WTC11 (cell line): ENCODE data around the gene RGL3. TPM values are rescaled to one million over a fixed set of nuclear protein-coding genes. Genes with fewer than 3 reads are reported as not detected.
"Not testable (repeated sequence)": the region's sequence is repeated elsewhere in the genome, so short reads cannot be mapped to it uniquely, and the experiment has no call there.

Experiments
- ATAC-seq: fragments of 200-7000 bp; cut with Tn5 transposase; 2 replicates; pipeline ENCODE4 v1.10.0; 2021; ENCODE audit warnings: mild to moderate bottlenecking, moderate library complexity
- CTCF ChIA-PET: fragments of 300-600 bp; sonication (Branson Sonifier 250); formaldehyde crosslinking; loops from one replicate; lab custom pipeline; 2021; ENCODE audit warnings: antibody characterized with exemption; lab: Charles Lee
- POLR2A ChIA-PET: fragments of 350-600 bp; sonication (Branson Sonifier 250); formaldehyde crosslinking; loops from one replicate; lab custom pipeline; 2021; ENCODE audit warnings: antibody characterized with exemption; lab: Charles Lee
- DNase-seq: peaks from one replicate; pipeline ENCODE4 v3.0.0; 2021; ENCODE audit warnings: low spot score
- H3K27ac Mint-ChIP-seq: 2 replicates; pipeline ENCODE4 v1.8.0; 2021; ENCODE audit warnings: mixed read lengths
- H3K27me3 Mint-ChIP-seq: 2 replicates; pipeline ENCODE4 v1.8.0; 2021; ENCODE audit warnings: low read depth, mild to moderate bottlenecking, moderate library complexity, mixed read lengths
- H3K36me3 Mint-ChIP-seq: 2 replicates; pipeline ENCODE4 v1.8.0; 2021; ENCODE audit warnings: mixed read lengths
- H3K4me1 Mint-ChIP-seq: 2 replicates; pipeline ENCODE4 v1.8.0; 2022; ENCODE audit warnings: mixed read lengths
- H3K4me3 Mint-ChIP-seq: 2 replicates; pipeline ENCODE4 v1.8.0; 2021; ENCODE audit warnings: mild to moderate bottlenecking, moderate library complexity, mixed read lengths
- H3K9me3 Mint-ChIP-seq: 2 replicates; pipeline ENCODE4 v1.8.0; 2021; ENCODE audit warnings: mixed read lengths
- ATF1 ChIP-seq: sonication (generic); formaldehyde crosslinking; IDR thresholded peaks from 2 replicates; pipeline ENCODE4 v1.8.1; 2023; ENCODE audit warnings: mild to moderate bottlenecking, moderate library complexity, missing genetic modification reagents
- ESRRA ChIP-seq: sonication (generic); formaldehyde crosslinking; IDR thresholded peaks from 2 replicates; pipeline ENCODE4 v1.8.1; 2022; ENCODE audit warnings: mild to moderate bottlenecking, missing genetic modification reagents, borderline replicate concordance
- FOXP1 ChIP-seq: sonication (generic); formaldehyde crosslinking; IDR thresholded peaks from 2 replicates; pipeline ENCODE4 v1.8.0; 2022; ENCODE audit warnings: missing genetic modification reagents, mild to moderate bottlenecking, moderate library complexity, borderline replicate concordance
- GTF2I ChIP-seq: fragments of 250-450 bp; sonication (Bioruptor Pico); conservative IDR thresholded peaks from 2 replicates; pipeline ENCODE4 v1.4.0; 2021; ENCODE audit warnings: mild to moderate bottlenecking
- NFATC4 ChIP-seq: fragments of 250-450 bp; sonication (Bioruptor Pico); IDR thresholded peaks from 2 replicates; pipeline ENCODE4 v1.9.0; 2021; ENCODE audit warnings: mild to moderate bottlenecking
- NFE2L1 ChIP-seq: sonication (generic); formaldehyde crosslinking; IDR thresholded peaks from 2 replicates; pipeline ENCODE4 v1.8.1; 2023; ENCODE audit warnings: missing genetic modification reagents
- NR1H2 ChIP-seq: sonication (generic); formaldehyde crosslinking; IDR thresholded peaks from 2 replicates; pipeline ENCODE4 v1.9.0; 2021; ENCODE audit warnings: mild to moderate bottlenecking, moderate library complexity, missing genetic modification reagents
- RORB ChIP-seq: fragments of 250-450 bp; sonication (Bioruptor Pico); IDR thresholded peaks from 2 replicates; pipeline ENCODE4 v1.9.0; 2021; ENCODE audit warnings: mild to moderate bottlenecking
- SMAD3 ChIP-seq: sonication (generic); formaldehyde crosslinking; IDR thresholded peaks from 2 replicates; pipeline ENCODE4 v1.8.0; 2022; ENCODE audit warnings: missing genetic modification reagents, mild to moderate bottlenecking, borderline replicate concordance
- ZNF121 ChIP-seq: sonication (generic); formaldehyde crosslinking; IDR thresholded peaks from 2 replicates; pipeline ENCODE4 v1.8.0; 2023; ENCODE audit warnings: missing genetic modification reagents
- ZNF219 ChIP-seq: sonication (generic); formaldehyde crosslinking; IDR thresholded peaks from 2 replicates; pipeline ENCODE4 v1.8.0; 2023; ENCODE audit warnings: missing genetic modification reagents, mild to moderate bottlenecking, borderline replicate concordance
- ZNF671 ChIP-seq: fragments of 250-450 bp; sonication (Bioruptor Pico); IDR thresholded peaks from 2 replicates; pipeline ENCODE4 v1.8.0; 2021; ENCODE audit warnings: mild to moderate bottlenecking
- total RNA-seq: library from RNA; stranded (reverse); gene quantifications from 3 replicates; pipeline ENCODE4 v1.2.3, GENCODE V29; 2021
- TF ChIP-seq, protein P1 (sequence below): fragments of 200-600 bp; IDR thresholded peaks from 2 replicates; pipeline ENCODE4 v1.8.0; 2022; ENCODE audit warnings: antibody characterized with exemption
- TF ChIP-seq, protein P2 (sequence below): sonication (generic); formaldehyde crosslinking; IDR thresholded peaks from 2 replicates; pipeline ENCODE4 v1.8.1; 2022; ENCODE audit warnings: low read depth, missing genetic modification reagents, borderline replicate concordance
- TF ChIP-seq, protein P3 (sequence below): fragments of 250-450 bp; sonication (Bioruptor Pico); IDR thresholded peaks from 2 replicates; pipeline ENCODE4 v2.1.2; 2022; ENCODE audit warnings: mild to moderate bottlenecking, moderate library complexity
- TF ChIP-seq, protein P4 (sequence below): sonication (generic); formaldehyde crosslinking; IDR thresholded peaks from 2 replicates; pipeline ENCODE4 v1.8.1; 2022; ENCODE audit warnings: low read depth, mild to moderate bottlenecking, moderate library complexity, missing genetic modification reagents, borderline replicate concordance

The RGL3 gene
- total RNA-seq, 1 experiment from 2014 or later, result 69.0 TPM

DNA sequence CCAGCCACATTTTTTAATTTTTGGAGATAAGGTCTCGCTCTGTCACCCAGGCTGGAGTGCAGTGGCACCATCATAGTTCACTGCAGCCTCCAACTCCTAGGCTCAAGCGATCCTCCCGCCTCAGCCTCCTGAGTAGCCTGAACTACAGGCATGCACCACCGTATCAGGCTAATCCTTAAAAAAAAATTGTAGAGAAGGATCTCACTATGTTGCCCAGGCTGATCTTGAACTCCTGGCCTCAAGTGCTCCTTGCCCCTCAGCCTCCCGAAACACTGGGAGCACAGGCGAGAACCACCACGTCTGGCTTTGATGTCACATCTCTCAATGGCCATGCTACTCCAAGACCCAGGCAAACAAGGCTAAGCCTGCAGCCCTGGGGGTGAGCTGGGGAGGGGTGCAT lies 37.5 kb upstream of the RGL3 start:
- H3K27ac Mint-ChIP-seq, result no peak overlapping the region
- no peaks in the 10 kb centered on the region for H3K36me3 Mint-ChIP-seq
- H3K27me3 Mint-ChIP-seq, result no peaks in the 10 kb centered on the region
- H3K4me3 Mint-ChIP-seq, result no peak overlapping the region
- no peak for DNase-seq
- ChIA-PET CTCF (interaction anchor here (1.0 to 1.7 kb wide), 2 partner anchors 26 to 73 kb away, joined by 4 to 12 read pairs; no protein-coding TSS in a partner anchor), POLR2A (no interaction called here)
- TF ChIP-seq ESRRA (CRISPR knock-in tag) (no peak), ZNF121 (peak; percentile 87), GTF2I (peak; percentile 54; the same call in 1 of the 2 replicates)
- no peaks in the 10 kb centered on the region for H3K9me3 Mint-ChIP-seq
- ATAC-seq, result no peak
- peaks cover 23% of the 10 kb centered on the region for H3K4me1 Mint-ChIP-seq

DNA sequence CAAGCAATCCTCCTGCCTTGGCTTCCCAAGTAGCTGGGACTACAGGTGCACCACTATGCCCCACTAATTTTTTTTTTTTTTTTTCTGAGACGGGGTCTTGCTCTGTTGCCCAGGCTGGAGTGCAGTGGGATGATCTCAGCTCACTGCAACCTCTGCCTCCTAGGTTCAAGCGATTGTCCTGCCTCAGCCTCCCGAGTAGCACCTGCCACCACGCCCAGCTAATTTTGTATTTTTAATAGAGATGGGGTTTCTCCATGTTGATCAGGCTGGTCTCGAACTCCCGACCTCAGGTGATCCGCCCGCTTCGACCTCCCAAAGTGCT lies 36.1 kb upstream of the RGL3 start:
- DNase-seq, H3K4me3 Mint-ChIP-seq, ATAC-seq, H3K9me3 Mint-ChIP-seq, H3K27ac Mint-ChIP-seq, POLR2A ChIA-PET, H3K36me3 Mint-ChIP-seq, H3K27me3 Mint-ChIP-seq: not testable (repeated sequence)
- H3K4me1 Mint-ChIP-seq, result peaks cover 28% of the 10 kb centered on the region
- CTCF ChIA-PET, result interaction anchor here (1.7 kb wide), 1 partner anchor 27 kb away, joined by 12 read pairs; no protein-coding TSS in a partner anchor

DNA sequence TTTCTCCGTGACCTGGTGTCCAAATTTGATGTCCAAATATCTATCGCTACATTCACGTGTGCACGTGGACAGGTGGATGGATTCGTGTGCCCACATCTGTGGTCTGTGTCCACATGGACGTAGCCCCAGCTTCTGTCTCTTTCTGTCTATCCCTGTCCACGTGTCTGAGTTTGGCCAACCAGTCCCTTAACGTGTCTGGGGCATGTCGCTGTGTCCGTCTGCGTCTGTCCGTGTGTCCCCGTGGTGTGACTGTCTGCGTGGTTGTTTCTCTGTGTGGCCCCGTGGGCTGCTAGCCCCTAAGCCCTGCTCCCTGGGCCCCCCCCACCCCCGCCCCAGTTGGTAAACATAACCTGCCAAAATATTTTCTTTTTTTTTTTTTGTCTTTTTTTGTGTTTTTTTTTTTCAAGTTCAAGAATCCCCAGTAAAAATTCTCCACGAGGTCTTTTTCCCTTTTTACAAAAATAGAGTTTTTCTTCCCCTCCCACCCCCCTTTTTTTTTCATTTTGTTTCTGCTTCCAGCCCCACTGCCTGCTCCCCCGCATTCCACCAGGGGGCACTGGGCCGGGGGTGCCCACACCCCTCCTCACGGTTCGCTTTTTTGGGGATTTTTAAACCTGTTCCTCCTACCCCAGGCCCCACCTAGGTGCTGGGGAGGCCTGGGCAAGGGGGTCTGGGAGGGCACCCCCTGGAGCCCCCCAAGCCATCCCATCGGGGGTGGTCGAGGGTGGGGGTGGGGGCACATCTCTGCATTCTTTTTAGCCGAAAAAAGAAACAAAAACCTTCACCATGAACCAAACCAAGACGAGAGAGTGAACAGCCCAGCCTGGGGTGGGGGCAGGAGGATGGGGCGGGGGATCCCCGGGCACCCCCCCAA lies 34.6 kb upstream of the RGL3 start:
- ChIA-PET CTCF (interaction anchor here (1.8 to 2.4 kb wide), 7 partner anchors 10 to 160 kb away, joined by 6 to 27 read pairs (median 10); partner anchors contain the start of genes ELAVL3, EPOR, ODAD3 and PRKCSH), POLR2A (no interaction called here)
- Mint-ChIP-seq H3K4me3 (no peak overlapping the region; the same call in 1 of the 2 replicates), H3K27ac (peak overlapping the region; percentile 93), H3K4me1 (peaks cover 28% of the 10 kb centered on the region), H3K27me3 (no peaks in the 10 kb centered on the region; the same call in 1 of the 2 replicates), H3K36me3 (peaks cover 2% of the 10 kb centered on the region; the same call in 1 of the 2 replicates), H3K9me3 (no peaks in the 10 kb centered on the region)
- DNase-seq (peak; percentile 64), ATAC-seq (peak; percentile 49)
- TF ChIP-seq, protein P1, sequence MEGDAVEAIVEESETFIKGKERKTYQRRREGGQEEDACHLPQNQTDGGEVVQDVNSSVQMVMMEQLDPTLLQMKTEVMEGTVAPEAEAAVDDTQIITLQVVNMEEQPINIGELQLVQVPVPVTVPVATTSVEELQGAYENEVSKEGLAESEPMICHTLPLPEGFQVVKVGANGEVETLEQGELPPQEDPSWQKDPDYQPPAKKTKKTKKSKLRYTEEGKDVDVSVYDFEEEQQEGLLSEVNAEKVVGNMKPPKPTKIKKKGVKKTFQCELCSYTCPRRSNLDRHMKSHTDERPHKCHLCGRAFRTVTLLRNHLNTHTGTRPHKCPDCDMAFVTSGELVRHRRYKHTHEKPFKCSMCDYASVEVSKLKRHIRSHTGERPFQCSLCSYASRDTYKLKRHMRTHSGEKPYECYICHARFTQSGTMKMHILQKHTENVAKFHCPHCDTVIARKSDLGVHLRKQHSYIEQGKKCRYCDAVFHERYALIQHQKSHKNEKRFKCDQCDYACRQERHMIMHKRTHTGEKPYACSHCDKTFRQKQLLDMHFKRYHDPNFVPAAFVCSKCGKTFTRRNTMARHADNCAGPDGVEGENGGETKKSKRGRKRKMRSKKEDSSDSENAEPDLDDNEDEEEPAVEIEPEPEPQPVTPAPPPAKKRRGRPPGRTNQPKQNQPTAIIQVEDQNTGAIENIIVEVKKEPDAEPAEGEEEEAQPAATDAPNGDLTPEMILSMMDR, result peak; percentile 46; the same call in 1 of the 2 replicates
- TF ChIP-seq RORB (CRISPR knock-in tag), result no peak

DNA sequence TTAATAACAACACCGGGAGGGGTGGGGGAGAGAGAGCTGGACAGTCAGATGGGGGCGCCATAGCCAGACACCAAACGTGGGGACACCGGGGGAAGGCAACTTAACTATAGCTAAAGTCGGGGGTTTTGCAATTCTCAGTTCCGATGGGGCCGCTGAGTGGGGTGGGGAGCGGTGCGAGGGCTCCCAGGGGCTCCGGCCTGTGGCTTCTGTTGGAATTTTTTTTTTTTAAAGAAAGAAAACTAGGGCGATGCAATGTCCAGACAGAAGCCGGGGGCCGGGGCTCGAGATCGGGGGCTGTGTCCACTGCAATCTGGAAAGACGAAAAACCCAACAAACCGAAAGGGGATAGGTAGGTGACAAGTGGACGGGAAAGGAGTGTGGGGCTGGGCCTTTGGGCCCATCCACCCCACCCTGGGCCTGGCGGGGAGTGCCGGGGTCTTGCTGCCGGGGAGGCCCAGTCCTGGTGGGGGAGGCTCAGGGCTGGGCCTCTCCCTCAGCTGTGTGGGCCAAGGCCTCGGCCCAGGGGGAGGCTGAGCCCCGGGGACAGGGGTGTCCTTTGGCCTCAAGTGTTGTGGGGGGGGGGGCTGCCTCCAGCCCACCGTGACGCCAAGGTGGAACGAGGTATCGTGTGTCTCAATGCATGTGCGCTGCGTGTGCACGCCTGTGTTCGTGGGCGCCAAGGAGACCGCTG lies 33.7 kb upstream of the RGL3 start:
- ATAC-seq (no peak; the same call in 1 of the 2 replicates), DNase-seq (peak; percentile 50)
- H3K36me3 Mint-ChIP-seq, result peaks cover 2% of the 10 kb centered on the region; the same call in 1 of the 2 replicates
- no peak for TF ChIP-seq NFE2L1
- no peak for TF ChIP-seq FOXP1
- TF ChIP-seq, protein P2, sequence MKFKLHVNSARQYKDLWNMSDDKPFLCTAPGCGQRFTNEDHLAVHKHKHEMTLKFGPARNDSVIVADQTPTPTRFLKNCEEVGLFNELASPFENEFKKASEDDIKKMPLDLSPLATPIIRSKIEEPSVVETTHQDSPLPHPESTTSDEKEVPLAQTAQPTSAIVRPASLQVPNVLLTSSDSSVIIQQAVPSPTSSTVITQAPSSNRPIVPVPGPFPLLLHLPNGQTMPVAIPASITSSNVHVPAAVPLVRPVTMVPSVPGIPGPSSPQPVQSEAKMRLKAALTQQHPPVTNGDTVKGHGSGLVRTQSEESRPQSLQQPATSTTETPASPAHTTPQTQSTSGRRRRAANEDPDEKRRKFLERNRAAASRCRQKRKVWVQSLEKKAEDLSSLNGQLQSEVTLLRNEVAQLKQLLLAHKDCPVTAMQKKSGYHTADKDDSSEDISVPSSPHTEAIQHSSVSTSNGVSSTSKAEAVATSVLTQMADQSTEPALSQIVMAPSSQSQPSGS (CRISPR knock-in tag), result no peak
- TF ChIP-seq NR1H2, result no peak
- TF ChIP-seq SMAD3 (CRISPR knock-in tag), result no peak
- no peak for TF ChIP-seq ZNF671 (CRISPR knock-in tag)
- TF ChIP-seq, protein P3, sequence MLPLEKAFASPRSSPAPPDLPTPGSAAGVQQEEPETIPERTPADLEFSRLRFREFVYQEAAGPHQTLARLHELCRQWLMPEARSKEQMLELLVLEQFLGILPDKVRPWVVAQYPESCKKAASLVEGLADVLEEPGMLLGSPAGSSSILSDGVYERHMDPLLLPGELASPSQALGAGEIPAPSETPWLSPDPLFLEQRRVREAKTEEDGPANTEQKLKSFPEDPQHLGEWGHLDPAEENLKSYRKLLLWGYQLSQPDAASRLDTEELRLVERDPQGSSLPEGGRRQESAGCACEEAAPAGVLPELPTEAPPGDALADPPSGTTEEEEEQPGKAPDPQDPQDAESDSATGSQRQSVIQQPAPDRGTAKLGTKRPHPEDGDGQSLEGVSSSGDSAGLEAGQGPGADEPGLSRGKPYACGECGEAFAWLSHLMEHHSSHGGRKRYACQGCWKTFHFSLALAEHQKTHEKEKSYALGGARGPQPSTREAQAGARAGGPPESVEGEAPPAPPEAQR (CRISPR knock-in tag), result no peak
- TF ChIP-seq ATF1, result no peak
- TF ChIP-seq ZNF219 (CRISPR knock-in tag), result no peak
- TF ChIP-seq, protein P4, sequence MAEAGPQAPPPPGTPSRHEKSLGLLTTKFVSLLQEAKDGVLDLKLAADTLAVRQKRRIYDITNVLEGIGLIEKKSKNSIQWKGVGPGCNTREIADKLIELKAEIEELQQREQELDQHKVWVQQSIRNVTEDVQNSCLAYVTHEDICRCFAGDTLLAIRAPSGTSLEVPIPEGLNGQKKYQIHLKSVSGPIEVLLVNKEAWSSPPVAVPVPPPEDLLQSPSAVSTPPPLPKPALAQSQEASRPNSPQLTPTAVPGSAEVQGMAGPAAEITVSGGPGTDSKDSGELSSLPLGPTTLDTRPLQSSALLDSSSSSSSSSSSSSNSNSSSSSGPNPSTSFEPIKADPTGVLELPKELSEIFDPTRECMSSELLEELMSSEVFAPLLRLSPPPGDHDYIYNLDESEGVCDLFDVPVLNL (CRISPR knock-in tag), result no peak
- TF ChIP-seq NFATC4, result no peak
- no peak for TF ChIP-seq GTF2I
- H3K4me3 Mint-ChIP-seq, result peak overlapping the region; percentile 38
- peaks cover 28% of the 10 kb centered on the region for H3K4me1 Mint-ChIP-seq
- no peaks in the 10 kb centered on the region for H3K9me3 Mint-ChIP-seq
- ChIA-PET CTCF (interaction anchor here (0.5 to 2.4 kb wide), 28 partner anchors 9 to 791 kb away, joined by 3 to 37 read pairs (median 6); partner anchors contain the start of genes CCDC159, ECSIT, ELAVL3 and EPOR), POLR2A (interaction anchor here (1.1 kb wide), 1 partner anchor 30 kb away, joined by 8 read pairs; no protein-coding TSS in a partner anchor)
- H3K27ac Mint-ChIP-seq, result peak overlapping the region; percentile 83; the same call in 1 of the 2 replicates
- no peaks in the 10 kb centered on the region; the same call in 1 of the 2 replicates for H3K27me3 Mint-ChIP-seq
